CD4-positive, alpha-beta T cell treated with Interleukin-2 at 100 ng/mL for 4 hours (primary cell): ENCODE measurements around the gene TP53I13.

Experiments used
- DNase-seq: peaks from one replicate; pipeline ENCODE4 v3.0.0-alpha.2; 2020; ENCODE audit warnings: low spot score

The TP53I13 gene

DNA sequence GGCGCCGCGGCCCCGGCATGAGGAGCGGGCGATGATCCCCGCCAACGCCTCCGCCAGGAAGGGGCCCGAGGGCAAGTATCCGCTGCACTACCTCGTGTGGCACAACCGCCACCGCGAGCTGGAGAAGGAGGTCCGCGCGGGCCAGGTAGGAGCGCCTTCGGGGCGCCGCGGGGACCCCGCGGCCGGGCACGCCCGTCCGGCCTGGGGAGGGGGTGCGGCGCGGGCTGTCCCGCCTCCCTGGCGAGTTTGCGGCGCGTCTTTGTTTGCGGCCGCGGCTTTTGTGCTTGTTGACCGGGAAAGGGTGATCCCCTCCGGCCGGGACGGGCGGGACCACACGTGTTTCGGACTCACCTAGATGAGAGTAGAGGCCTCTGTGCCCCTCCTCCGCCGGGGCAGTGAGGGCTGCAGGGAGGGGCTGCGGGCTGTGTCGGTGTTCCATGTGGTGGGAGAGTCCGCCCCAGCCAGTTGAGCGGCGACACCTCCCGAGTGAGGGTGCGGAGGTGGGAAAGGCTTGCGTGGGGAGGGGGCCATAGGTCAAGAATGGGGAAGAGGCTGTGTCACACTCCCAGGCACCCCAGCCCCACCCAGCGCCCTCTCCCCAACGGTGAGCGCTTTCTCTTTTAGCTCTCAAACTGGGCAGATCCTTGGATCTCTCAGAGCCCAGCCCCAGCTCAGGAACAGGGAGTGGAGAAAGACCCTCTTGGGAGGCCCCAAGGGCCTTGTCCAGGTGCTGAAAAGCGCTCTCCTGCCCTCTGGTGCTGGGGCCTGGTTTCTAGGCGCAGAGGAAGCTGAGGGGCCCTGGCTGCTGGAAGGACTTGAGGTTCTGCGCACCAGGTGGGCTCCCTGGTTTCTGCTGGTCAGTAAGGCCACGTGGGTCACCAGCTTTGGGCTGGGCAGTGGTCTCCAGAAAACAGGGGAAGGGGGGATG, 25.4 kb downstream of the TP53I13 start:
- no peak for DNase-seq

GRCh38 chr17:29594519-29595090, 26.1 kb downstream of the TP53I13 start:
- no peak for DNase-seq

DNA sequence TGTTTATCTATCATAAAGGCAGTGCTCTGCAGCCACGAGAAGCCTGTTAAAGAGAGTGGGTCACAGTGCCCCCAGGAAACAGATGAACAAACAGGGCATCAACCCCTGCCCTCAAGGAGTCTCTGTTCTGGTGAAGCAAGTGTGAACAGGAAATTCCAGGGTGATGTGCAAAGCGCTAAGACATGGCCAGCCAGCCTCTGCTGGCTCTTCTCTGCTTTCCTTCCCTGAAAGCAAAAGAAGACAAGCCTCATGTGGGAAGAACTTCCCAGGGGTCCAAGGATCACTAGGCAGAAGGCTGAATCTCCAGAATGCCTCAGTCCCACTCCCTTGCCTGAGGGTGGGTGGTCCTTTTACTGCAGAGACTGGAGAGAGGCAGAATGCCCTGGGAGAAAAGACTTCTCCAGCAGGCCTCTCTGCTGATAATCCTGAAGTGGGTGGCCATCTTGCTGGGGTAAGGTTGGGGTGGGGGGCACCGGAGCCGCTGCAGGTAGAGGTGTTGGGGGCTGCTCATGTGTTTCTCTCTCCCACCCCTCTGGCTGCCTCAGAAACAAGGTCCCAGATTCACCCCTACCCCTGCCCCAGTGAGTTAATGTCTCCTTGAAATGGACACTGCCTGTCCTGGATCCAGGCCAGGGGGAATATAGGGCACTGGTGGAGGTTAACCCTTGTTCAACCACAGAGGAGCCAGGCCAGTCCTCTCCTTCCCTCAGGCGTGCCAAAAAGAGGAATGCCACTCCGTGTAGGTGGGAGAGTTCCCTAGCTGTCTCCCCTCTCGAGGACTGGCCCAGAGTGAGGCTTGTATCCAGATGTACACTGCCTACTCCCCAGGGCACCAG, 26.8 kb downstream of the TP53I13 start:
- no peak for DNase-seq

GRCh38 chr17:29595943-29596774, 27.7 kb downstream of the TP53I13 start:
- no peak for DNase-seq

- no peak for DNase-seq
Observed at GRCh38 chr17:29596811-29597210, 28.3 kb downstream of the TP53I13 start.

DNA sequence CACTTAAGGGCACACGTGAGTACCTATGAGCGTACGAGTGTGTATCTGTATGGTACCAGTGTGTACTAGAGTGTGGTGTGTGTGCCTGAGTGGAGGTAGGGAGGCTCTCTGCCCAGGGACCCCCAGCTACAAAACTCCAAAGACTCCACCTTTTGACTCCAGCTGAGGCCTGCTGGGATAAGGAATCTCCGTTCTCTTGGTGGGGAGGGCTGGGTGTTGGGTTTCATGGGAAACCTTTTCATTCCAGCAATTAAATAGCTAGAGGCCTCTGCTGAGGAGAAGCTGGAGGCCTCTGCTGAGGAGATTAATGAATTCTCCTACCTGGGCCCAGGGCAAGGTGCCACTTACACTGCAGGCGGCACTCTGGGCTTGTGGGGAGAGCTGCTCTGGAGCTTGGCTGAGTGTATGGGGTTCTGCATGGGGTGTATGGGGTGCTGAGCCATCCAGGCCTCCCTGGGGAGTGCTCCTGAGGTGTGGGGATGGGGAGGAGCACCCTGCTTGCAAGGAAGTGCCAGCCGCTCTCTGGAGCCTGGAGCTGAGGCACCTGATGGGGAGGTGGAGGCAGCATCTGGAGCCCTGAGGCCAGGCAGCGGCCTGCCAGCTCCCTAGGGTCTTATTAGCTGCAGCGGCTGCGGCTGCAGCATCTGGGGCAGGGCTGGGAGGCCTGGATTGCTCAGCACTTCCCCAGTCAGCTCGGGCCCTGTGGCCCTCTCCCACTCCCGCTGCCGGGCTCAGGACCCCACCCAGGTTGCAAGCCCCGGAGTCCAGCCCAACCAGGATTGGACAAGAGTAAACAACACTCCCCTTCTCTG, 29.1 kb downstream of the TP53I13 start:
- DNase-seq, result no peak

GRCh38 chr17:29603109-29603674, 34.7 kb downstream of the TP53I13 start:
- no peak for DNase-seq

- DNase-seq, result no peak
Observed at GRCh38 chr17:29607557-29608195, 39.2 kb downstream of the TP53I13 start.

- no peak for DNase-seq
Observed at GRCh38 chr17:29608986-29609385, 40.5 kb downstream of the TP53I13 start.

DNA sequence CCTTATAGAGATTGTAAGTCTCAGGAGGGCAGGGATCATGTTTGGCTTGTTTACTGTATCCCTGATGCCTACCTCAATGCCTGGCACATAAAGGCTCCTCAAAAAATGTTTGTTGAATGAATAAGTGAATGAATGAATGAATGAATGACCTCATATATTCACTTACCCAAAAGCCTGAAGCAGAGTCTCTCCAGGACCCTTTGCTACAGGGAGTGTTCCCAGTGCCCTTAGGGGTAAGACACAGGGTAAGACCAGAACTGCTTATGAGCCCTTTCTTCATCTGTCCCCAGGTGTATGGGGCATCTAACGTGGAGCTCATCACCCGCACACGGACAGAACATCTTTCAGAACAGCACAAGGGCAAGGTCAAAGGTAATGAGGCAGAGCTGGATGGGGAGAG, 41.9 kb downstream of the TP53I13 start:
- DNase-seq, result no peak

GRCh38 chr17:29611351-29612093, 43.0 kb downstream of the TP53I13 start:
- DNase-seq, result no peak

GRCh38 chr17:29612094-29612403, 43.5 kb downstream of the TP53I13 start:
- DNase-seq, result no peak

DNA sequence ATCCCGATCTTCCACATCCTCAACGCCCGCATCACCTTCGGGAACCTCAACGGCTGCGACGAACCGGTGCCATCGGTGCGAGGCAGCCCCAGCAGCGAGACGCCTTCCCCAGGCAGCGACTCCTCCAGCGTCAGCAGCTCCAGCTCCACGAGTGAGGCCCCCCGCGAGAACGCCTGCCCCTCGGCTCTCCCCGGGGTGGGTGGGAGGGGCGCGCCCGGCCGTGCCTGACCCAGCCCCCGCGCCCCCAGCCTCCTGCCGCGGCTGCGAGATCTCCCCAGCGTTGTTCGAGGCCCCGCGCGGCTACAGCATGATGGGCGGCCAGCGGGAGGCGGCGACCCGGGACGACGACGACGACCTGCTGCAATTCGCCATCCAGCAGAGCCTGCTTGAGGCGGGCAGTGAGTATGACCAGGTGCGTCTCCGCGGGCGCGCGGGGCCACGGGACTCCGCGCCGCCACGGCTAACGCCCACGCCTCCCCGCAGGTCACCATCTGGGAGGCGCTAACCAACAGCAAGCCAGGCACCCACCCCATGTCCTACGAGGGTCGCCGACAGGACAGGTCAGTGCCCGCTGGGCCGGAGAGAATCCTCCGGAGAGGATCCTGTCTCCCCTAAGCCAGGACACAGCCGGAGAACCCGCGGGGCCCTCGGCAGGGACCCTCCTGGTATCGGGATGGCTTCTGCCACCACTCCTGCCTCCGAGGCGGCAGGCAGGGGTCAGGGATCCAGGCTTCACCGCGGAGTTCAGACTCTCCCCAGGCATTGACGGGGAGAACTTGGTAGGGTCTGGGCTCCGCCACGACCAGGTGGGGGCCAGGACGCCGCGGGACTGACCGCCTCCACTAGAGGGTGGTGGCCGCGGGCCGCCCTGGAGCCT, 44.1 kb downstream of the TP53I13 start:
- DNase-seq, result no peak

DNA sequence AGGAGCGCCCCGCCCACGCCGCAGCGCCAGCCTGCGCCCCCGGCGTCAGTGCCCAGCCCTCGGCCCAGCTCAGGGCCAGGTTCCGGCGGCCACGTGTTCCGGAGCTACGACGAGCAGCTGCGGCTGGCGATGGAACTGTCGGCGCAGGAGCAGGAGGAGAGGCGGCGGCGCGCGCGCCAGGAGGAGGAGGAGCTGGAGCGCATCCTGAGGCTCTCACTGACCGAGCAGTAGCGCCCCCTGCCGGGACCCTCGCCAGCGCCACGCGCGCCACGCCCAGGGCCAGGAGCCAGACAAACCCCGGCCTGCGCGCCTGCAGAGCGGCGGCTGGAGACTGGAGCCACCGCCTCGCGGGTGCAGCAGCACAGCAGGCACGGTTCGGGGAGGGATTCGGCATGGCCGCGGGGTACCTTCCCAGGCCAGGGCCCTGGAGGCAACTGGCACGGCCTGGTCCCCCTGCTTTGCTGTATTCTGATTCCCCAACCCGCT, 44.9 kb downstream of the TP53I13 start:
- DNase-seq, result peak; percentile 95

DNA sequence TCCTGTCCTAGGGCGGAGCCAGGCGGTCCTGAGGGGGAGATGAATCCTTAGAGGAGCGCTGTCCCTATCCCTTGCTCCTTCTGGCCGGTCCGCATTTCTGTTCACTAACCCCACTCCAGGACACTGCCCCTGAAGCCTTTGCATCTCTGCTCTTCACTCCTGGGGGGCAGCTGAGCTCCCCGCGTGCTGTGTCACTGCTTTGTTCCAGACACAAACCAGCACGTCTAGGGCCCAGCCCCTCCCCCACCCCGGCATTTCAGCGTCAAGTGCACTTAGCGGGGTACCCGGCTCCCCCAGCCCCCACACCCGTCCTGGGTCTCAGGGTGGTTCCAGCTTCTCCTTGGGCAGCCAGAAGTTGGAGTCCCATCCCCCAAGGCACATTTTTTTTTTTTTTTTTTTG, 45.4 kb downstream of the TP53I13 start:
- no peak for DNase-seq

GRCh38 chr17:29614349-29615047, 46.0 kb downstream of the TP53I13 start:
- no peak for DNase-seq

DNA sequence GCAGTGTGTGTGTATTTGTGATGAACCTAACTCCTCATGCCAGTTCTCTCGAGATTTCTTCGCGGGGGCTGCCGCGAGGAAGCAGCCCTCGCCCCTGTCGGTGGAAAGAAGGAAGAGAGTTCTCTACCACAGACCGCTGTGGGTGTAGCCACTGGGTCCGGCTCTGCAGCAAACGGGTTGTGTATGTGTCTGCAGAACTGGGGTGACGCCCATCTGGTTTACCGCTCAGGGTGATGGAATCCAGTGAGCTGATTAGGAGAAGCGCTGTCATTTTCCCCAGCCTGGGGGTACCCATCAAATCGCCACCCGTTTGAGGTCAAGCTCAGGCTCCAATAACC, 46.5 kb downstream of the TP53I13 start:
- DNase-seq, result peak; percentile 81
